ENCODE measurements around the gene CNGB1. TPM values are rescaled to one million over a fixed set of nuclear protein-coding genes. Genes with fewer than 3 reads are reported as not detected.
"Not testable (repeated sequence)": the region's sequence is repeated elsewhere in the genome, so short reads cannot be mapped to it uniquely, and the experiment has no call there.

CNGB1 gene
- total RNA-seq, 1 experiment from 2014 or later, result not detected

- Histone ChIP-seq H3K4me1 (ENCODE audit: insufficient read depth, low read length, poor library complexity, severe bottlenecking) (peaks cover 70% of the 10 kb centered on the region), H3K27me3 (replicated peaks; ENCODE audit: insufficient read depth, low read depth, low read length, poor library complexity) (no peaks in the 10 kb centered on the region), H3K9me3 (ENCODE audit: low read depth, low read length, poor library complexity, severe bottlenecking) (no peaks in the 10 kb centered on the region), H3K36me3 (ENCODE audit: insufficient read depth, low read length, poor library complexity, severe bottlenecking) (no peaks in the 10 kb centered on the region), H3K27ac (ENCODE audit: low read depth, low read length, poor library complexity, severe bottlenecking) (peak overlapping the region; percentile 88), H3K4me3 (ENCODE audit: low read depth, low read length, poor library complexity, severe bottlenecking) (peak overlapping the region; percentile 24)
- BruUV-seq (replicated peaks), result no TSS peak
- ChIA-PET CTCF (interaction anchor here (0.6 to 1.2 kb wide), 7 partner anchors 16 to 377 kb away, joined by 3 to 14 read pairs (median 8); no protein-coding TSS in a partner anchor), POLR2A (ENCODE audit: low non-redundant PET) (interaction anchor here (0.5 to 0.6 kb wide), 2 partner anchors 15 to 19 kb away, joined by 3 to 5 read pairs; no protein-coding TSS in a partner anchor)
- intact Hi-C loops (cut with micrococcal nuclease; ENCODE audit: unreplicated experiment), result loop anchor here (1.0 to 10.0 kb wide), 4 partner anchors 66 to 268 kb away; no protein-coding TSS in a partner anchor
- TF ChIP-seq CTCF (conservative IDR thresholded peaks at IDR 0.05; ENCODE audit: low read depth, low read length), result no peak
- no peak for TF ChIP-seq EZH2 (IDR thresholded peaks at IDR 0.05; ENCODE audit: borderline replicate concordance, low read depth, low read length, poor library complexity, severe bottlenecking)
- DNase-seq (ENCODE audit: low spot score), result no peak
These were observed 108.1 kb downstream of the CNGB1 start for GRCh38 chr16:57862698-57863433.

- peaks cover 7% of the 10 kb centered on the region for H3K9me3 ChIP-seq (ENCODE audit: low read depth, low read length, poor library complexity, severe bottlenecking)
- H3K27ac ChIP-seq (ENCODE audit: low read depth, low read length, poor library complexity, severe bottlenecking), result peak overlapping the region; percentile 70
- no peak overlapping the region for H3K4me3 ChIP-seq (ENCODE audit: low read depth, low read length, poor library complexity, severe bottlenecking)
- no peaks in the 10 kb centered on the region for H3K36me3 ChIP-seq (ENCODE audit: insufficient read depth, low read length, poor library complexity, severe bottlenecking)
- no peak for TF ChIP-seq EZH2 (IDR thresholded peaks at IDR 0.05; ENCODE audit: borderline replicate concordance, low read depth, low read length, poor library complexity, severe bottlenecking)
- TF ChIP-seq CTCF (conservative IDR thresholded peaks at IDR 0.05; ENCODE audit: low read depth, low read length), result peak; percentile 66
- BruUV-seq (replicated peaks), result no TSS peak
- intact Hi-C loops (cut with micrococcal nuclease; ENCODE audit: unreplicated experiment), result no loop called here
- ChIA-PET POLR2A (ENCODE audit: low non-redundant PET) (interaction anchor here (0.8 kb wide), 1 partner anchor 65 kb away, joined by 5 read pairs; no protein-coding TSS in a partner anchor), CTCF (interaction anchor here (0.6 to 1.3 kb wide), 3 partner anchors 11 to 66 kb away, joined by 3 to 6 read pairs (median 3); no protein-coding TSS in a partner anchor)
- H3K27me3 ChIP-seq (replicated peaks; ENCODE audit: insufficient read depth, low read depth, low read length, poor library complexity), result no peaks in the 10 kb centered on the region
- peak; percentile 97 for DNase-seq (ENCODE audit: low spot score)
- peaks cover 55% of the 10 kb centered on the region for H3K4me1 ChIP-seq (ENCODE audit: insufficient read depth, low read length, poor library complexity, severe bottlenecking)
These were observed 111.6 kb downstream of the CNGB1 start for GRCh38 chr16:57859331-57859730.

- POLR2A ChIA-PET (ENCODE audit: low non-redundant PET), result interaction anchor here (0.8 kb wide), 1 partner anchor 64 kb away, joined by 5 read pairs; no protein-coding TSS in a partner anchor
These were observed 112.3 kb downstream of the CNGB1 start for GRCh38 chr16:57858635-57859034.

GRCh38 chr16:57857991-57858390 is 112.9 kb downstream of the CNGB1 start:
- POLR2A ChIA-PET (ENCODE audit: low non-redundant PET); H3K27me3 ChIP-seq (replicated peaks; ENCODE audit: insufficient read depth, low read depth, low read length, poor library complexity): not testable (repeated sequence)
- CTCF ChIA-PET, result interaction anchor here (1.3 kb wide), 1 partner anchor 13 kb away, joined by 3 read pairs; no protein-coding TSS in a partner anchor

More at GRCh38 chr16:57858635-57859034, 112.3 kb downstream of the CNGB1 start:
- Histone ChIP-seq H3K9me3 (ENCODE audit: low read depth, low read length, poor library complexity, severe bottlenecking) (peaks cover 7% of the 10 kb centered on the region), H3K27me3 (replicated peaks; ENCODE audit: insufficient read depth, low read depth, low read length, poor library complexity) (no peaks in the 10 kb centered on the region), H3K27ac (ENCODE audit: low read depth, low read length, poor library complexity, severe bottlenecking) (peak overlapping the region; percentile 70), H3K4me1 (ENCODE audit: insufficient read depth, low read length, poor library complexity, severe bottlenecking) (peaks cover 49% of the 10 kb centered on the region), H3K36me3 (ENCODE audit: insufficient read depth, low read length, poor library complexity, severe bottlenecking) (no peaks in the 10 kb centered on the region), H3K4me3 (ENCODE audit: low read depth, low read length, poor library complexity, severe bottlenecking) (no peak overlapping the region)
- no peak for DNase-seq (ENCODE audit: low spot score)
- CTCF ChIA-PET, result interaction anchor here (1.3 kb wide), 1 partner anchor 12 kb away, joined by 3 read pairs; no protein-coding TSS in a partner anchor
- BruUV-seq (replicated peaks), result no TSS peak
- TF ChIP-seq EZH2 (IDR thresholded peaks at IDR 0.05; ENCODE audit: borderline replicate concordance, low read depth, low read length, poor library complexity, severe bottlenecking), result no peak
- no peak for TF ChIP-seq CTCF (conservative IDR thresholded peaks at IDR 0.05; ENCODE audit: low read depth, low read length)
- intact Hi-C loops (cut with micrococcal nuclease; ENCODE audit: unreplicated experiment), result no loop called here

More at GRCh38 chr16:57857991-57858390, 112.9 kb downstream of the CNGB1 start:
- BruUV-seq (replicated peaks); H3K9me3 ChIP-seq (ENCODE audit: low read depth, low read length, poor library complexity, severe bottlenecking); intact Hi-C loops (cut with micrococcal nuclease; ENCODE audit: unreplicated experiment); H3K36me3 ChIP-seq (ENCODE audit: insufficient read depth, low read length, poor library complexity, severe bottlenecking); H3K27ac ChIP-seq (ENCODE audit: low read depth, low read length, poor library complexity, severe bottlenecking); H3K4me3 ChIP-seq (ENCODE audit: low read depth, low read length, poor library complexity, severe bottlenecking); DNase-seq (ENCODE audit: low spot score): not testable (repeated sequence)
- H3K4me1 ChIP-seq (ENCODE audit: insufficient read depth, low read length, poor library complexity, severe bottlenecking), result peaks cover 44% of the 10 kb centered on the region

Measured in A673 (cell line).